ENCODE measurements around the gene IRX2.

Gene IRX2

GRCh38 chr5:2735996-2736395, 15.5 kb downstream of the IRX2 start:
- DNase-seq (ENCODE audit: low read depth) = no peak
- H3K4me3 ChIP-seq (ENCODE audit: low read depth, low read length) = no peak overlapping the region
- TF ChIP-seq, protein P1, sequence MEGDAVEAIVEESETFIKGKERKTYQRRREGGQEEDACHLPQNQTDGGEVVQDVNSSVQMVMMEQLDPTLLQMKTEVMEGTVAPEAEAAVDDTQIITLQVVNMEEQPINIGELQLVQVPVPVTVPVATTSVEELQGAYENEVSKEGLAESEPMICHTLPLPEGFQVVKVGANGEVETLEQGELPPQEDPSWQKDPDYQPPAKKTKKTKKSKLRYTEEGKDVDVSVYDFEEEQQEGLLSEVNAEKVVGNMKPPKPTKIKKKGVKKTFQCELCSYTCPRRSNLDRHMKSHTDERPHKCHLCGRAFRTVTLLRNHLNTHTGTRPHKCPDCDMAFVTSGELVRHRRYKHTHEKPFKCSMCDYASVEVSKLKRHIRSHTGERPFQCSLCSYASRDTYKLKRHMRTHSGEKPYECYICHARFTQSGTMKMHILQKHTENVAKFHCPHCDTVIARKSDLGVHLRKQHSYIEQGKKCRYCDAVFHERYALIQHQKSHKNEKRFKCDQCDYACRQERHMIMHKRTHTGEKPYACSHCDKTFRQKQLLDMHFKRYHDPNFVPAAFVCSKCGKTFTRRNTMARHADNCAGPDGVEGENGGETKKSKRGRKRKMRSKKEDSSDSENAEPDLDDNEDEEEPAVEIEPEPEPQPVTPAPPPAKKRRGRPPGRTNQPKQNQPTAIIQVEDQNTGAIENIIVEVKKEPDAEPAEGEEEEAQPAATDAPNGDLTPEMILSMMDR (conservative IDR thresholded peaks at IDR 0.05; ENCODE audit: low read depth, low read length) = no peak

DNA sequence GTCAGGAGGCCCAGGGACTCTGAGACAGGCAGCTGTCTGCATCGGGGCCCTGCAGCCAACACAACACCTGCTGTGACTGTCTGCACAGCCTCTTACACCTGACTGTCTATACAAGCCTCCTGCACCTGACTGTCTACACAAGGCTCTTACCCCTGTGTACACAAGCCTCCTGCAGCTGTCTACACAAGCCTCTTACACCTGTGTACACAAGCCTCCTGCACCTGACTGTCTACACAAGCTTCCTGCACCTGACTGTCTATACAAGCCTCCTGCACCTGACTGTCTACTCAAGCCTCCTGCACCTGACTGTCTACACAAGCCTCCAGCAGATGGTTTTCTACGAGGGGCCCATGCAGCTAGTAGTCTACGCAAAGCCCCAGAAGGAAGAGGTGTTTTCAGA, 18.6 kb downstream of the IRX2 start:
- no peak for DNase-seq (ENCODE audit: low read depth)
- no peak overlapping the region for H3K4me3 ChIP-seq (ENCODE audit: low read depth, low read length)
- TF ChIP-seq, protein P1 (conservative IDR thresholded peaks at IDR 0.05; ENCODE audit: low read depth, low read length) = no peak

DNA sequence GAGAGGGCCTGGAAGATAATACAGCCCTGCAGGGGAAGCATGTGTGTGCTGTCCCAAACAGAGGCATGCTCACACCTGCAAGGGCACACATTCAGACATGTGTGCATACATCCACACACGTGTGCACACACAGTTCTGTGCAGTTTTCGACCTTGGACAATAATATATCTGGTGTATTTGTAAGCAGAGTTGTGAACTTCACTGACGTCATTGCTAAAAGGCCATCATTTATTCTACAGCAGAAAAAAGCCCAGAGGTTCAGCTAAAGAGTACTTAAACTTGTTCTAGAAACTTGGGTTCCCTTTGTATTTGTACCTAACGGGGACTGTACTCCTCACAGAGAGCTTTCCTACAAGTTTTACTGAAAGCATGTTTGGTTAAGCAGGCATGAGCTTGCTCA, 19.5 kb downstream of the IRX2 start:
- TF ChIP-seq, protein P1 (conservative IDR thresholded peaks at IDR 0.05; ENCODE audit: low read depth, low read length) = no peak
- DNase-seq (ENCODE audit: low read depth) = no peak

DNA sequence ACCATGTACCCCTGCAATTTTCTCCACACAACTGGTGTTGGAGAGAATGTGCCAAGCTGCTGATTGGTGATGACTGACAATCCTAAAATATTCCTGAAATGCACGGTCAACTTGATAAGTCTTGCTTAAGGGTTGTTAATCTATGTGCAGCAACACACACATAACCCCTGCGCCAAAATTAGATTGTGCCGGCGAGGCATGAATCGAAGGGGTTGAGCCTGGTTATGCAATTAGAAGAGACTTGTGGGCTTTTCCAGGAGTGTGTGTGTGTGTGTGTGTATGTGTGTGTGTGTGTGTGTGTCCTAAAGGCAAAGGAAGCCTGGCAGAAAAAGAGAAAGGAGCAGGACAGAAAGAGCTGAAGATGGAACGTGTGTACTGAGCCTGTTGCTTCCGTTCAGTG, 22.3 kb downstream of the IRX2 start:
- no peak for DNase-seq (ENCODE audit: low read depth)
- H3K4me3 ChIP-seq (ENCODE audit: low read depth, low read length) = no peak overlapping the region
- TF ChIP-seq, protein P1 (conservative IDR thresholded peaks at IDR 0.05; ENCODE audit: low read depth, low read length) = no peak

More for the DNA sequence above, 19.5 kb downstream of the IRX2 start:
- H3K4me3 ChIP-seq (ENCODE audit: low read depth, low read length) = no peak overlapping the region

DNA sequence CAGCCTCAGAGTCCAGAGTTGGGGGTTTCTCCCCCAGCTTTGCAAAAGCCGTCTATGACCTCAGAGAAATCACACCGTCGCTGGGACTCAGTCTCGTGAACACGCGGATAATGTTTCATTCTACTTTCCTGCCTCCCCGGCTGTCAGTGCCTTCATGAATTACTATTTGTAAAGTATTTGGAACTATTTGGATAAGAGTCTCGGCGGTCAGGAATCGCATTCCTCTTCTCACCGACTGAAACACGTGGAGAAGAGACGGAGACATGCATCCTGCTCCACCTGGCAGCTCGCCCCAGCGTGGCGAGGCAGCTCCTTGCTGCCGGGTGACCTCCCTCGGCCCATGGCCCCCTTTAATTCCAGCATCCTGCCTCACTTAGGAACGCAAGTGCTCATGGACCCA, 23.9 kb downstream of the IRX2 start:
- H3K4me3 ChIP-seq (ENCODE audit: low read depth, low read length) = no peak overlapping the region
- no peak for DNase-seq (ENCODE audit: low read depth)
- TF ChIP-seq, protein P1 (conservative IDR thresholded peaks at IDR 0.05; ENCODE audit: low read depth, low read length) = no peak

DNA sequence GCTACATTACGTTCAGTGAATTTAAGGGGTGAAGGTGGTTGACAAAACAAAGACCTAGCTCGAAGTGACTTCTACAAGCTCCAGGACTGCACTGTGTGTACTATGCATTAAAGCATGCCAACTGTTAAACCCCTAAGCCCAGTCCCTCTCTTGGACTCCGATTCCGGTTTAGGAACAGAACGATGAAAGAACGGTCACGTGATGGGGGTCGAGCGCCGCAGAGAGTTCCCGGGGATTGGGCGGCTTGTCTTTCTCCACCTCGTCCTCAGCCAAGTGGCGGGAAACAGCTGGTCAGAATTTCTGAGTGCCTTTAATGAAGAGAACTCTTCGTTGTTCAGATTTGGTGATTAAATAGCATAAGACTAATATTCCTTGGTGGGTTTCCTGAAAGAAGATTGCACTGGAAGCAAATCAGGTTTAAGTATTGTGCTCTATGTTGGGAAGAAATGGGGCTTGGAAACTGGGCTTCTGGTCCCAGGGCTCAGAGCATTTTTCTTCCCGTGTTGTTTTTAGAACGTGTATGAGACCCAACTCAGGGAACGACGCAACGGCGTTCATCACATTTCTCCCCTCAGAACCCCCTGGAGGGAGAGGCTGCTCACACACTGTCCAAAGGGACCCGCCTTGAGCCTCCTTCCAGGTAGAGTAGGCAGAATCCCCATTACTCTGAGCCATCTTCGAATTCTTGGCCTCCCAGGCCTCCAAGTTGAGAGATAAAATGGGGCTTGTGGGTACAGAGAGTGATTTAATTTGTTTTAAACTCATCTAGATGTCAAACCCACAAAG, 25.3 kb downstream of the IRX2 start:
- no peak for DNase-seq (ENCODE audit: low read depth)
- TF ChIP-seq, protein P1 (conservative IDR thresholded peaks at IDR 0.05; ENCODE audit: low read depth, low read length) = no peak
- no peak overlapping the region for H3K4me3 ChIP-seq (ENCODE audit: low read depth, low read length)

GRCh38 chr5:2724831-2725230, 26.6 kb downstream of the IRX2 start:
- TF ChIP-seq, protein P1 (conservative IDR thresholded peaks at IDR 0.05; ENCODE audit: low read depth, low read length) = no peak
- H3K4me3 ChIP-seq (ENCODE audit: low read depth, low read length) = no peak overlapping the region
- DNase-seq (ENCODE audit: low read depth) = no peak
